Upper lobe of left lung (tissue), 6 donors: Measurements from ENCODE around the gene LSP1. TPM values are rescaled to one million over a fixed set of nuclear protein-coding genes. Genes with fewer than 3 reads are reported as not detected.
A peak's percentile ranks its signal among the peaks of the same experiment; 100 is the strongest.

Source experiments
- ATAC-seq, 2 donors: fragments of 200-7000 bp; cut with Tn5 transposase; one replicate each; pipeline ENCODE4 v1.9.1; 2022; ENCODE audit warnings: mild to moderate bottlenecking in 2 of 2, moderate library complexity in 2 of 2; ENCODE audit not compliant: low FRiP score in 2 of 2
- DNase-seq, 2 donors: peaks; one replicate each; pipeline ENCODE4 v3.0.0-alpha.2; 2019 to 2020
- H3K27ac ChIP-seq, 4 donors: fragments of 200-600 bp; sonication (generic); one replicate each; pipeline ENCODE4 v1.5.1; 2016 to 2019
- H3K27me3 ChIP-seq, 4 donors: fragments of 200-600 bp; sonication (generic); one replicate each; pipeline ENCODE4 v1.5.1; 2017 to 2019
- H3K36me3 ChIP-seq, 4 donors: fragments of 200-600 bp; sonication (generic); one replicate each; pipeline ENCODE4 v1.5.1; 2016 to 2019
- H3K4me1 ChIP-seq, 4 donors: fragments of 200-600 bp; sonication (generic); one replicate each; pipeline ENCODE4 v1.5.1; 2018 to 2019
- H3K4me3 ChIP-seq, 4 donors: fragments of 200-600 bp; sonication (generic); one replicate each; pipeline ENCODE4 v1.5.1; 2017 to 2019; ENCODE audit warnings: mild to moderate bottlenecking in 2 of 4, moderate library complexity in 1 of 4
- H3K9me3 ChIP-seq, 4 donors: fragments of 200-600 bp; sonication (generic); one replicate each; pipeline ENCODE4 v1.5.1; 2018 to 2019
- EP300 ChIP-seq, 4 donors: sonication (generic); formaldehyde crosslinking; IDR thresholded peaks; one replicate each; pipeline ENCODE4 v1.5.1; 2017; ENCODE audit warnings: antibody characterized with exemption in 4 of 4, control low read depth in 2 of 4
- POLR2A ChIP-seq, 4 donors: fragments of 450-650 bp; IDR thresholded peaks; one replicate each; pipeline ENCODE4 v1.5.1; 2016 to 2017; ENCODE audit warnings: antibody characterized with exemption in 4 of 4, mild to moderate bottlenecking in 2 of 4
- POLR2AphosphoS5 ChIP-seq, 2 donors: sonication (generic); formaldehyde crosslinking; IDR thresholded peaks; one replicate each; pipeline ENCODE4 v1.5.1; 2017; ENCODE audit warnings: antibody characterized with exemption in 2 of 2
- WGBS, 2 donors: methylation state at CpG; one replicate each; pipeline ENCODE4 v1.1.5; 2017 to 2018; 5-methylcytosine and 5-hydroxymethylcytosine counted together
- total RNA-seq, 6 donors: library from RNA; depleted of rRNA in 4 of 6; stranded (reverse); fragments of >200 nt in 4 of 6; gene quantifications; one replicate each; pipeline versions ENCODE4 v1.1.0 to v1.2.1, GENCODE V29; 2016 to 2021
- TF ChIP-seq, protein P1 (sequence below), 6 experiments: fragments of 450-650 bp in 4 of 6; fragments of 200-600 bp in 2 of 6; sonication (generic) in 2 of 6; IDR thresholded peaks; one replicate each; pipeline ENCODE4 v1.5.1; 2016 to 2019; ENCODE audit warnings: antibody characterized with exemption in 6 of 6
- donor health status: DM: no; HTN: no; CAD: no; lungs with moderate emphysema.
- donor health status: DM: no; HTN: yes; CAD: no; lungs with severe emphysema.

The LSP1 gene
- total RNA-seq, 6 donors from 2014 or later = 29.3 to 162 (median 66.2) TPM

- Histone ChIP-seq H3K9me3 (peaks cover 0 to 17% (median 7%) of the 10 kb centered on the region in 4 donors), H3K4me3 (no peak overlapping the region), H3K36me3 (no peaks in the 10 kb centered on the region), H3K27me3 (no peaks in the 10 kb centered on the region), H3K27ac (no peak overlapping the region), H3K4me1 (no peaks in the 10 kb centered on the region)
- WGBS, 2 donors = 85 to 96% methylated on average over 6 to 7 of the region's 7 CpGs
- DNase-seq = no peak
- peak in 1 of 2 donors; percentile 31 for ATAC-seq
- TF ChIP-seq EP300 (IDR thresholded peaks at IDR 0.05) = no peak
Observed at GRCh38 chr11:1815751-1816150, 37.1 kb upstream of the LSP1 start.

DNA sequence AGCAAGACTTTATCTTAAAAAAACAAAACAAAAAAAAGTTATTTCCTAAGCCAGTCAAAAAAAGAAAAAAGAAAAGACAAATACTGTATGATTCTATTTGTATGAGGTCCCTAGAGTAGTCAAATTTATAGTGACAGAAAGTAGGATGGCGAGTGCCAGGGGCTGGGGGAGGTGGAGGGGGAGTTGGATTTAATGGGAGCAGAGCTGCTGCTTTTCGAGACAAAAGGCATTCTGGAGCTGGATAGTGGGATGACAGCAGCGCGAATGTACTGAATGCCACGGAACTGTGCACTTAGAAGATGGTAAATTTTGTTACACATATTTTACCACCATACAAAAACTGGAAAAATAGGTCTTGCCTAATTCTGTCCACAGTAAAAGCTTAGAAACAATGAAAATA, 35.9 kb upstream of the LSP1 start:
- no peaks in the 10 kb centered on the region for H3K4me1 ChIP-seq
- H3K9me3 ChIP-seq = peaks cover 0 to 17% (median 7%) of the 10 kb centered on the region in 4 donors
- H3K27me3 ChIP-seq = no peaks in the 10 kb centered on the region
- DNase-seq (no peak), ATAC-seq (no peak)
- H3K36me3 ChIP-seq = no peaks in the 10 kb centered on the region
- TF ChIP-seq POLR2A (IDR thresholded peaks at IDR 0.05) = no peak
- H3K4me3 ChIP-seq = no peak overlapping the region
- 88% methylated on average over 5 of the region's 5 CpGs for WGBS, 2 donors
- H3K27ac ChIP-seq = no peak overlapping the region

- H3K4me3 ChIP-seq = no peak overlapping the region
- H3K27ac ChIP-seq = no peak overlapping the region
- TF ChIP-seq, protein P1, sequence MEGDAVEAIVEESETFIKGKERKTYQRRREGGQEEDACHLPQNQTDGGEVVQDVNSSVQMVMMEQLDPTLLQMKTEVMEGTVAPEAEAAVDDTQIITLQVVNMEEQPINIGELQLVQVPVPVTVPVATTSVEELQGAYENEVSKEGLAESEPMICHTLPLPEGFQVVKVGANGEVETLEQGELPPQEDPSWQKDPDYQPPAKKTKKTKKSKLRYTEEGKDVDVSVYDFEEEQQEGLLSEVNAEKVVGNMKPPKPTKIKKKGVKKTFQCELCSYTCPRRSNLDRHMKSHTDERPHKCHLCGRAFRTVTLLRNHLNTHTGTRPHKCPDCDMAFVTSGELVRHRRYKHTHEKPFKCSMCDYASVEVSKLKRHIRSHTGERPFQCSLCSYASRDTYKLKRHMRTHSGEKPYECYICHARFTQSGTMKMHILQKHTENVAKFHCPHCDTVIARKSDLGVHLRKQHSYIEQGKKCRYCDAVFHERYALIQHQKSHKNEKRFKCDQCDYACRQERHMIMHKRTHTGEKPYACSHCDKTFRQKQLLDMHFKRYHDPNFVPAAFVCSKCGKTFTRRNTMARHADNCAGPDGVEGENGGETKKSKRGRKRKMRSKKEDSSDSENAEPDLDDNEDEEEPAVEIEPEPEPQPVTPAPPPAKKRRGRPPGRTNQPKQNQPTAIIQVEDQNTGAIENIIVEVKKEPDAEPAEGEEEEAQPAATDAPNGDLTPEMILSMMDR (IDR thresholded peaks at IDR 0.05) = no peak
- TF ChIP-seq POLR2A (IDR thresholded peaks at IDR 0.05) (no peak), EP300 (IDR thresholded peaks at IDR 0.05) (no peak), POLR2AphosphoS5 (IDR thresholded peaks at IDR 0.05) (no peak)
- no peaks in the 10 kb centered on the region for H3K27me3 ChIP-seq
- H3K4me1 ChIP-seq = no peaks in the 10 kb centered on the region
- no peaks in the 10 kb centered on the region for H3K36me3 ChIP-seq
- no peak for ATAC-seq
- DNase-seq = no peak
- peaks cover 0 to 17% (median 7%) of the 10 kb centered on the region in 4 donors for H3K9me3 ChIP-seq
- 71 to 89% methylated on average over 1 of the region's 1 CpG for WGBS, 2 donors
Observed at GRCh38 chr11:1817511-1817910, 35.4 kb upstream of the LSP1 start.

DNA sequence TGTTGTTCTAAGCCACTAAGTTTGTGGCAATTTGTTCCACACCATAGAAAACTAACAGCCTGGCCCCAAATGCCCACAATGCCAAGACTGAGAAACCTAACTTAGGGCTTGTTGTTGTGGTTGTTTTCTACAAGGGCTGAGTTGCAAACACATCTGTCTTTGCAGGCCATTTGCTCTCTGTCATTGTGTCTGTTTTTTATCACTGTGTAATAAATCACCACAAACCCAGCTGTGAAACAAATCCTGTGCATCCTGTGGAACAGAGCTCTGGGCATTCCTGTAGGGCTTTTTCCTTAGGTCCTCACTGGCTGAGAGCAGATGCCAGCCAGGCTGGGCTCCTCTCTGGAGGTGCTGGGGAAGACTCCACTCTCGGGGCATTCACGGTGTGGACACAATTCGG, 33.8 kb upstream of the LSP1 start:
- TF ChIP-seq POLR2AphosphoS5 (IDR thresholded peaks at IDR 0.05) = no peak
- TF ChIP-seq, protein P1 (IDR thresholded peaks at IDR 0.05) = no peak
- TF ChIP-seq EP300 (IDR thresholded peaks at IDR 0.05) = no peak
- TF ChIP-seq POLR2A (IDR thresholded peaks at IDR 0.05) = no peak
- H3K4me3 ChIP-seq = no peak overlapping the region
- H3K27ac ChIP-seq = no peak overlapping the region
- no peaks in the 10 kb centered on the region for H3K36me3 ChIP-seq
- DNase-seq (no peak), ATAC-seq (no peak)
- peaks cover 0 to 17% (median 7%) of the 10 kb centered on the region in 4 donors for H3K9me3 ChIP-seq
- H3K27me3 ChIP-seq = no peaks in the 10 kb centered on the region
- WGBS, 2 donors = 77 to 93% methylated on average over 3 of the region's 3 CpGs
- H3K4me1 ChIP-seq = no peaks in the 10 kb centered on the region

DNA sequence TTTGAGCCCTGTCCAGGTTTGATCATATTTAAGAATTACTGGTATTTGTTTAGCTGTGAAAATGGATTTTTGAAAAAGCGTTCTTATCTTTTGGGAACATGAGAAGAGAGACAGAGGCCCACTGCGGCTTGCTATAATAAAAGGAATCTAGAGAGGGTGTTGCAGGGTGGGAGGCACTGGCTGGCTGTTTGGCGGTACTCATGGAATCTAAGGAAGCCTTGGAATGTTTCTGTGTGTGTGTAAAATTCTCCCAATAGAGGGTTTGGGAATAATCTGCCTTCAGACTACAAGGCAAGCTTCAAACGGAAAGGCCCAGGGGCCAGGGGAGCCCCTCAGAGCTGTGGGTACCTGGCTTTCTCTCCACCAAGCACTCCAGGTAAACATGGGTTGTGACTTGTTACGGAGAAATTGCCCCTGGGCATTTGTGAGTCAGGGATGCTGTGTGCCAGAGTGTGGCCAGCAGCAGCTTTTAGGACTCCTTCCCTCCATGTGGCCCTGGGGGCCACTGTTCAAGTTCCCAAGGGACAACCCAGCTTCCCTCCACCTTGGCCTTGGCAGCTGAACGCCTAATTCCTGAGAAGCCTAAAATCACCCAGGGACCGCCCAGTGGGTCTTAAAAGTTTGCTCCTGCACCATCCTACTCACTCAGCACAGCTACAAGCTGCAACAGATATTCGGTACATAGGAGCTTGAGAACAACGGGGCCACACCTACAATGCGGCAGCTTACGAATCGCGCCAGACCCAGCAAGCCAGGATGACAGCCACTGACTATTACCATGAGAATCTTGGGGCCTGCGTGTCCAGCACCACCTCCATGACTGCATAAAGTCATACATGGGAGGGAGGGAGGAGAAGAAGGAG, 32.2 kb upstream of the LSP1 start:
- H3K4me3 ChIP-seq = no peak overlapping the region
- WGBS, 2 donors = 83 to 84% methylated on average over 12 to 14 of the region's 14 CpGs

More for the DNA sequence above, 32.2 kb upstream of the LSP1 start:
- no peak for TF ChIP-seq POLR2AphosphoS5 (IDR thresholded peaks at IDR 0.05)
- TF ChIP-seq, protein P1 (IDR thresholded peaks at IDR 0.05) = no peak
- TF ChIP-seq POLR2A (IDR thresholded peaks at IDR 0.05) = no peak
- no peak for TF ChIP-seq EP300 (IDR thresholded peaks at IDR 0.05)
- Histone ChIP-seq H3K27me3 (no peaks in the 10 kb centered on the region), H3K27ac (no peak overlapping the region), H3K4me1 (peaks cover 3 to 6% (median 4%) of the 10 kb centered on the region in 4 donors), H3K9me3 (peaks cover 0 to 17% (median 7%) of the 10 kb centered on the region in 4 donors), H3K36me3 (no peaks in the 10 kb centered on the region)
- DNase-seq = no peak
- ATAC-seq = no peak
